Lower lobe of right lung (tissue), 2 donors: ENCODE results near the gene STYXL1. TPM values are rescaled to one million over a fixed set of nuclear protein-coding genes. Genes with fewer than 3 reads are reported as not detected.
A peak's percentile ranks its signal among the peaks of the same experiment; 100 is the strongest.

ENCODE experiments used
- ATAC-seq, 2 donors: fragments of 200-7000 bp; cut with Tn5 transposase; one replicate each; pipeline ENCODE4 v1.9.1; 2020 to 2022; ENCODE audit warnings: mild to moderate bottlenecking in 2 of 2, moderate library complexity in 2 of 2
- DNase-seq: peaks from one replicate; pipeline ENCODE4 v3.0.0-alpha.2; 2020
- H3K27ac ChIP-seq: fragments of 200-600 bp; one replicate; pipeline ENCODE4 v1.8.0; 2022
- H3K27me3 ChIP-seq: fragments of 200-600 bp; one replicate; pipeline ENCODE4 v1.8.0; 2022; ENCODE audit warnings: low read depth
- H3K36me3 ChIP-seq: fragments of 200-600 bp; one replicate; pipeline ENCODE4 v1.8.0; 2022; ENCODE audit warnings: mild to moderate bottlenecking
- H3K4me1 ChIP-seq: fragments of 200-600 bp; one replicate; pipeline ENCODE4 v1.8.0; 2022
- H3K4me3 ChIP-seq: fragments of 200-600 bp; one replicate; pipeline ENCODE4 v1.8.0; 2022; ENCODE audit warnings: mild to moderate bottlenecking
- H3K9me3 ChIP-seq: fragments of 200-600 bp; one replicate; pipeline ENCODE4 v1.8.0; 2022
- intact Hi-C: fragments of 100-400 bp; cut with DNase I; formaldehyde crosslinking; loops from one replicate; pipeline ENCODE4 v1.11.0; 2022
- total RNA-seq: library from RNA; stranded (reverse); fragmentation: NEBNext Ultra II Directional; extraction: Animal tissue kit (Norgen Biotek cat#: 25700); gene quantifications from one replicate; pipeline ENCODE4 v1.2.1, GENCODE V29; 2021
- TF ChIP-seq, protein P1 (sequence below): fragments of 200-600 bp; IDR thresholded peaks from one replicate; pipeline ENCODE4 v1.8.0; 2022; ENCODE audit warnings: antibody characterized with exemption, mild to moderate bottlenecking
- donor health status: DM: no; HTN: yes; CAD: no; lungs with severe emphysema.

Gene STYXL1
- total RNA-seq, 1 donor from 2014 or later = 25.6 TPM

DNA sequence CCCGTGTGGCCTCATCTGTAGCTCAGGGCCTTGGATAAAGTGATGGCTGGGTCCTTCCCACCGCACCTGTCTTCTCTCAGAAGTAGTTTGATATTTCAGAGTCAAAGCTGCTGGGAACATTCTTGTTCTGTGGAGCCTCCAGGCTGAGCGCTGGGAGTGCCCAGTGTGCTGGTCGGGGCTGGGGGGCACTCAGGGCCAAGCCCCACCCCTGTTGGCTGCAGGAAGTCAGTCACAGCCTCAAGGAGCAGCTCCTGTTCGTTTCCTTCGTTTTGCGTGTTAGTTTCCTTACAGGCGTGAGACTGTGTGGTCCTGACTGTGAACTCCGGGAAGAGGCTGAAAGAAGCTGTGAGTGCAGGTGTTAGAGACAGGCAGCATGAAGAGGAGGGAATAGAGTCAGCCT lies 99.6 kb downstream of the STYXL1 start:
- TF ChIP-seq, protein P1, sequence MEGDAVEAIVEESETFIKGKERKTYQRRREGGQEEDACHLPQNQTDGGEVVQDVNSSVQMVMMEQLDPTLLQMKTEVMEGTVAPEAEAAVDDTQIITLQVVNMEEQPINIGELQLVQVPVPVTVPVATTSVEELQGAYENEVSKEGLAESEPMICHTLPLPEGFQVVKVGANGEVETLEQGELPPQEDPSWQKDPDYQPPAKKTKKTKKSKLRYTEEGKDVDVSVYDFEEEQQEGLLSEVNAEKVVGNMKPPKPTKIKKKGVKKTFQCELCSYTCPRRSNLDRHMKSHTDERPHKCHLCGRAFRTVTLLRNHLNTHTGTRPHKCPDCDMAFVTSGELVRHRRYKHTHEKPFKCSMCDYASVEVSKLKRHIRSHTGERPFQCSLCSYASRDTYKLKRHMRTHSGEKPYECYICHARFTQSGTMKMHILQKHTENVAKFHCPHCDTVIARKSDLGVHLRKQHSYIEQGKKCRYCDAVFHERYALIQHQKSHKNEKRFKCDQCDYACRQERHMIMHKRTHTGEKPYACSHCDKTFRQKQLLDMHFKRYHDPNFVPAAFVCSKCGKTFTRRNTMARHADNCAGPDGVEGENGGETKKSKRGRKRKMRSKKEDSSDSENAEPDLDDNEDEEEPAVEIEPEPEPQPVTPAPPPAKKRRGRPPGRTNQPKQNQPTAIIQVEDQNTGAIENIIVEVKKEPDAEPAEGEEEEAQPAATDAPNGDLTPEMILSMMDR = no peak
- intact Hi-C loops = no loop called here
- H3K9me3 ChIP-seq = no peaks in the 10 kb centered on the region
- peak overlapping the region; percentile 68 for H3K27ac ChIP-seq
- no peak for DNase-seq
- no peaks in the 10 kb centered on the region for H3K27me3 ChIP-seq
- H3K4me1 ChIP-seq = peaks cover 68% of the 10 kb centered on the region
- peak; percentile 34 to 56 for ATAC-seq
- H3K4me3 ChIP-seq = no peak overlapping the region
- H3K36me3 ChIP-seq = peaks cover 8% of the 10 kb centered on the region

Other genes with a start within 250 kb of the STYXL1 start
- 4.1 TPM for gene CCL24, start 234.2 kb downstream of the STYXL1 start, total RNA-seq
- 72.5 TPM for gene RHBDD2, start 169.0 kb downstream of the STYXL1 start, total RNA-seq
- gene POR, start 132.8 kb downstream of the STYXL1 start, total RNA-seq = 244 TPM
- gene TMEM120A, start 53.4 kb downstream of the STYXL1 start, total RNA-seq = 42.7 TPM
- gene MDH2, start 106 bp upstream of the STYXL1 start, total RNA-seq = 107 TPM
- 0.86 TPM for gene SRRM3, start 153.9 kb upstream of the STYXL1 start, total RNA-seq